GM10248 (cell line): ENCODE results near the gene KCNMA1.

ENCODE experiments used
- CTCF ChIA-PET: fragments of 300-600 bp; sonication (Branson Sonifier 250); formaldehyde crosslinking; extraction: SDS; loops from one replicate; lab custom pipeline; 2021; ENCODE audit warnings: antibody characterized with exemption; lab: Yijun Ruan, JAX
- POLR2A ChIA-PET: fragments of 350-650 bp; sonication (Branson Sonifier 250); formaldehyde crosslinking; extraction: SDS; loops from one replicate; lab custom pipeline; 2020; ENCODE audit warnings: antibody characterized with exemption; lab: Yijun Ruan, JAX
- DNase-seq: peaks from one replicate; pipeline ENCODE4 v3.0.0; 2012; ENCODE audit errors: extremely low spot score
- TF ChIP-seq, protein P1 (sequence below): IDR thresholded peaks from 2 replicates; pipeline ENCODE4 v1.5.1; 2012; ENCODE audit warnings: mild to moderate bottlenecking, low read depth; ENCODE audit errors: extremely low read depth, missing control alignments, control extremely low read depth

The KCNMA1 gene

DNA sequence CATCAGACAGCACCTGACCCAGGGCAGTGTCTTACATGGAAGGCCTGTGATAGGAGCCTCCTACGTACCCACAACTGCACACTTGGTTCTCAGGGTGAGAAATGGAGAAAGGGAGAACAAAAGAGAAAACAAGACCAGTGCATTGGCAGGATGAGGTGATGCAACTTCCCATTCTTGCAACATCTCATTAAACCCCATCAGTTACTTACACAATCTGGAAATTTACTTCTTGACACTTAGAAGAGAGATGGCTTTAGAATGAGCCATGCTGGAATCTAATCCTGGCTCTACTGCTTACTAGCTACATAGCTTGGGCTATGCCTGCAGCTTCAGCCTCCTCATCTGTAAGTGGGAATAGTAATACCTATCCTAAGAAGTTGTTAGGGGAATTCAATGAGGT lies 391.7 kb downstream of the KCNMA1 start:
- ChIA-PET CTCF (interaction anchor here (1.5 kb wide), 1 partner anchor 9 kb away, joined by 3 read pairs; no protein-coding TSS in a partner anchor), POLR2A (no interaction called here)
- no peak for DNase-seq
- TF ChIP-seq, protein P1, sequence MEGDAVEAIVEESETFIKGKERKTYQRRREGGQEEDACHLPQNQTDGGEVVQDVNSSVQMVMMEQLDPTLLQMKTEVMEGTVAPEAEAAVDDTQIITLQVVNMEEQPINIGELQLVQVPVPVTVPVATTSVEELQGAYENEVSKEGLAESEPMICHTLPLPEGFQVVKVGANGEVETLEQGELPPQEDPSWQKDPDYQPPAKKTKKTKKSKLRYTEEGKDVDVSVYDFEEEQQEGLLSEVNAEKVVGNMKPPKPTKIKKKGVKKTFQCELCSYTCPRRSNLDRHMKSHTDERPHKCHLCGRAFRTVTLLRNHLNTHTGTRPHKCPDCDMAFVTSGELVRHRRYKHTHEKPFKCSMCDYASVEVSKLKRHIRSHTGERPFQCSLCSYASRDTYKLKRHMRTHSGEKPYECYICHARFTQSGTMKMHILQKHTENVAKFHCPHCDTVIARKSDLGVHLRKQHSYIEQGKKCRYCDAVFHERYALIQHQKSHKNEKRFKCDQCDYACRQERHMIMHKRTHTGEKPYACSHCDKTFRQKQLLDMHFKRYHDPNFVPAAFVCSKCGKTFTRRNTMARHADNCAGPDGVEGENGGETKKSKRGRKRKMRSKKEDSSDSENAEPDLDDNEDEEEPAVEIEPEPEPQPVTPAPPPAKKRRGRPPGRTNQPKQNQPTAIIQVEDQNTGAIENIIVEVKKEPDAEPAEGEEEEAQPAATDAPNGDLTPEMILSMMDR: no peak

DNA sequence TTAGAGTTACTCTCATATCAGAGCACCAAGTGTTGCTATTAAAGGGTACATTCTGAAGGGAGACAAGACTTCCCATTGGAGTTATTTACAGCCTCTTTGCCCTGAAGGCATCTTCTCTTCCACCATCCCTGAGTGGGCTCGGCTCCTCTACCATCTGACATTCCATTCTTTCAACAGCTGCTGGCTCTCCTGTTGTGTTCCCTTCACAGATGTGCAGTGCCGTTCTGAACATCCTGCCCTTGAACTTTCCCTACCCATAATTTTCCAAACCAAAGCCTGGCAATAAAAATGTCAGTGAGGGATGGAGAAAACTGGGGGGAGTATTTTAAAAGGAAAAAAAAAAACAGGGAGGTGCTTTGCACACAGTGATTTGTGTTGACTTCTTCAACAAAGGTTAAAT lies 392.9 kb downstream of the KCNMA1 start:
- POLR2A ChIA-PET: no interaction called here
- no peak for DNase-seq
- CTCF ChIA-PET: interaction anchor here (0.7 to 1.6 kb wide), 5 partner anchors 10 to 467 kb away, joined by 3 to 4 read pairs (median 3); no protein-coding TSS in a partner anchor

DNA sequence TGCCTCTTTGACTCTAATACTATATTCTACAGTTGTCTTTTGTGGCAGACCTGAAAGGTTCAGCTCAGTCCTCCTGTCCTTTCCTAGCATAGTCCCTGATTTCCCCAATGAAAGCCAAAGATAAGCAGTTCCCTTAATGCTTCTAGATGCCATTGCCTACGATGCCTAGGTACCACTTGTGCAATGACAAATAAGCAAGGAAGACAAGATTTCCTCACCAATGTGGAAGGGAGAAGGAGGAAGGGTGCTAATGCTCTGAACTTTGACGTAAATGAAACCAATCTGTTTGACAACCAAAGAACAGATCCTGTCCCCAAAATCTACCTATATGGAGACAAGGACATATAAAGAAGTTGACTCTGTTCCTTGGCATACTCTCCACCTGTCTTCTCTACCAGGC lies 393.3 kb downstream of the KCNMA1 start:
- ChIA-PET POLR2A (no interaction called here), CTCF (interaction anchor here (0.7 to 1.6 kb wide), 5 partner anchors 11 to 467 kb away, joined by 3 to 4 read pairs (median 3); no protein-coding TSS in a partner anchor)
- DNase-seq: no peak
- TF ChIP-seq, protein P1: no peak

More for the DNA sequence above, 392.9 kb downstream of the KCNMA1 start:
- TF ChIP-seq, protein P1: no peak

DNA sequence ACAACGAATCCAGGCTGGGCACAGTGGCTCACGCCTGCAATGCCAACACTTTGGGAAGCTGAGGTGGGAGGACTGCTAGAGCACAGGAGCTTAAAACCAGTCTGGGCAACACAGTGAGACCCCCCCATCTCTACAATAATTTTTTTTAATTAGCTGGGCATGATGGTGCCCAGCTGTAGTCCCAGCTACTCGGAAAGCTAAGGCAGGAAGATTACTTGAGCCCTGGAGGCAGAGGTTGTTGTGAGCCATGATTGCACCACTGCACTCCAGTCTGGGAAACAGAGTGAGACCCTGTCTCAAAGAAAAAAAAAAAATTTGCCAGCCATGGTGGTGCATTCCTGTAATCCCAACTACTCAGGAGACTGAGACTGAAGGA lies 396.3 kb downstream of the KCNMA1 start:
- DNase-seq: no peak
- TF ChIP-seq, protein P1: no peak
- ChIA-PET POLR2A (no interaction called here), CTCF (interaction anchor here (1.5 kb wide), 1 partner anchor 9 kb away, joined by 5 read pairs; no protein-coding TSS in a partner anchor)

DNA sequence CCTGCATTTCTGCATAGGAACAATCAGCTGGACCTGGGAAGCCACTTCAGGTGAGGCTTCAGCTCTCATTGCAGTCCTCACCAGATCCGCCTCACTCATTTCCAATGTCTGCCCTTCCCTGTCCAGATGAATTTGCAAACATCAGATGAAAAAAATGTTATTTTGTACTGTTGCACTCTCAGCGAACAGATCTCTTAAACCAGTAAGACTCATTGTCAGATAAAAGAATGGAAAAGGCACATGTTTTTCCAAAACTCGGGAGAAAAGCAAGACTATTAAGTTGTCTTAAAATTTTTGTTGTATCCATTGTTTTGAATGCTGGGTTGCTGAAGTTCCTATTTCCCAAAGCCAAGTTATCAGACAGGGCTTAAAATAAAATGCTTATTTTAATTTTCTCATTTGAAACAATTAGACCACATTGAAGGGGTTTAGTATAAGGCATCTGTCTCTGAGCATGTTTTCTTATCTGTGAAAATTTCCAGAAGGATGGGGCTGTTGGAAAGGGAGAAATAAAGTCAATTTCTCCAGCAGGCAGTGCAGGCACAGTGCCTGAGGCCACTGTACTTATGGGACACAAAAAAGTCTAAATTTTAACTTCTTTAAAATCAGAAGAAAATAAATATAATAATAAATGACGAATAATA lies 396.8 kb downstream of the KCNMA1 start:
- ChIA-PET CTCF (interaction anchor here (1.5 to 1.8 kb wide), 2 partner anchors 9 to 10 kb away, joined by 4 to 5 read pairs; no protein-coding TSS in a partner anchor), POLR2A (no interaction called here)
- DNase-seq: no peak
- TF ChIP-seq, protein P1: no peak

DNA sequence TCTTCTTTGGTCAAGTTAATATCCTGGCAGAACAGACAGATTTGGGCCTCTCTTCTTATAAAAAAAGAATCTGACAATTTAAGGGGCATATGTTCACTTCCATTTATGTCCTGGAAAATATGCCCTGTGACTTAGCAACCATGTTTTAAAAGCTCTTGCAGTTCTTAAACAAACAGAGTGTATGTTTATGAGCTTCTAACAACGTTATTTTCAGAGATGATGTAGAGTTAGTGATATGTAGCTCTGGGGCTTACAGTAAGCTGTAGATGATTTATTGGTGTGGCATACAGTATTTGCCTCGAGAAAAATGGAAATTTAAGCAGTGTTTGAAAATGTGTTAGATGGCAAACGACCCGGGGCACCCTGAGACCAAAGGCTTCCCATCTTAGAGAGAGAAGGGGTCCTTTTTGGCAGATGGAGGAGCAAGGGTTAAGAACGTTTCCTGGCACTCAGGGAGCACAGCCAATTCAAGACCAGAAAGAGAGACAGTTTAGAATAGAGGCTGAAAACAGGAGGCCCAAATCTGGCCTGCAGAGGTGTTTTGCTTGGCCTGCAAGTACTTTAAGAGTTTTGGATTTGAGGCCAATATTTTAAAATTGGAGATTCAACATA lies 397.5 kb downstream of the KCNMA1 start:
- CTCF ChIA-PET: interaction anchor here (1.8 kb wide), 1 partner anchor 10 kb away, joined by 4 read pairs; no protein-coding TSS in a partner anchor
- TF ChIP-seq, protein P1: no peak
- POLR2A ChIA-PET: no interaction called here
- DNase-seq: no peak
